Activated naive CD8-positive, alpha-beta T cell treated with anti-CD3 and anti-CD28 coated beads, Interleukin-2, amount 10 ng/mL, durations not matched to agents 7 days and 5 days (primary cell): ENCODE measurements around the gene SRRD. TPM values are rescaled to one million over a fixed set of nuclear protein-coding genes. Genes with fewer than 3 reads are reported as not detected.

ENCODE experiments used
- ATAC-seq: fragments of 150-1000 bp; cut with Tn5 transposase; one replicate; pipeline ENCODE4 v1.10.0; 2021; ENCODE audit warnings: low read depth, moderate library complexity
- POLR2A ChIA-PET: fragments of 350-600 bp; sonication (Branson Sonifier 250); formaldehyde crosslinking; loops from one replicate; lab custom pipeline; 2021; ENCODE audit warnings: antibody characterized with exemption; lab: Charles Lee
- DNase-seq: peaks from one replicate; pipeline ENCODE4 v3.0.0; 2021
- H3K27ac Mint-ChIP-seq: one replicate; pipeline ENCODE4 v1.8.0; 2022; ENCODE audit warnings: mild to moderate bottlenecking, mixed read lengths
- H3K27me3 Mint-ChIP-seq: one replicate; pipeline ENCODE4 v1.8.0; 2022; ENCODE audit warnings: mild to moderate bottlenecking, moderate library complexity, mixed read lengths
- H3K36me3 Mint-ChIP-seq: one replicate; pipeline ENCODE4 v1.8.0; 2021; ENCODE audit warnings: mild to moderate bottlenecking, mixed read lengths
- H3K4me1 Mint-ChIP-seq: one replicate; pipeline ENCODE4 v1.8.0; 2021; ENCODE audit warnings: mixed read lengths
- H3K4me3 Mint-ChIP-seq: one replicate; pipeline ENCODE4 v1.8.0; 2022; ENCODE audit warnings: mild to moderate bottlenecking, moderate library complexity, mixed read lengths
- H3K9me3 Mint-ChIP-seq: one replicate; pipeline ENCODE4 v1.8.0; 2021; ENCODE audit warnings: mixed read lengths
- total RNA-seq, 2 experiments: library from RNA; stranded (reverse); gene quantifications; one replicate each; pipeline ENCODE4 v1.2.3, GENCODE V29; 2021

The SRRD gene
- total RNA-seq, 2 experiments from 2014 or later = 18.9 to 19.2 TPM

DNA sequence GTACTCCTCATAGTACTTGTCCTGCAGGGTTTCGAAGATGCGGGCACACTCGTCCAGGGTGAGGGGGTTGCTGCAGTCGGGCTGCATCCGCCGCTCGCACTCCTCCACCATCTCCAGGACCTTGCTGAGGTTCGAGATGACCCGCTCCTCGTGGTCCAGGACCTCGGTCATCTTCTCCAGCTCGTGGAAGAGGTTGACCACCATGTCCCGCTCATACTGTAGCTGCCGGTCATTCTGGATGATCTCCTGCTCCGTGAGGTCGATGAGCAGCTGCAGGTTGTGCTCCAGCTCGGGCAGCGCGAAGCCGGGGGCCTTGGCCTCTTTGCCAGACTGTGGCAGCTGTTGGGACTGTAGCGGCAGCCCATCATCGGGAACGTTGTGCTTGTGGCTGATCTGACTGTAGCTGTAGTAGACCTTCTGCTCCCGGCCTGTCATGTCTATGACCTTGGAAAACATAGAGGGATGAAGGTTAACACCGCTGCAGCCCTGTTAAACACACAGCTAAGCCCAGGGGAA is 15.6 kb downstream of the SRRD start:
- POLR2A ChIA-PET = interaction anchor here (1.2 kb wide), 1 partner anchor 16 kb away, joined by 3 read pairs; the partner anchor contains the start of gene HPS4
- H3K36me3 Mint-ChIP-seq = peaks cover 44% of the 10 kb centered on the region
- no peak overlapping the region for H3K4me3 Mint-ChIP-seq
- H3K27ac Mint-ChIP-seq = no peak overlapping the region
- H3K4me1 Mint-ChIP-seq = peaks cover 25% of the 10 kb centered on the region
- no peaks in the 10 kb centered on the region for H3K9me3 Mint-ChIP-seq
- ATAC-seq (no peak), DNase-seq (no peak)
- H3K27me3 Mint-ChIP-seq = no peaks in the 10 kb centered on the region

DNA sequence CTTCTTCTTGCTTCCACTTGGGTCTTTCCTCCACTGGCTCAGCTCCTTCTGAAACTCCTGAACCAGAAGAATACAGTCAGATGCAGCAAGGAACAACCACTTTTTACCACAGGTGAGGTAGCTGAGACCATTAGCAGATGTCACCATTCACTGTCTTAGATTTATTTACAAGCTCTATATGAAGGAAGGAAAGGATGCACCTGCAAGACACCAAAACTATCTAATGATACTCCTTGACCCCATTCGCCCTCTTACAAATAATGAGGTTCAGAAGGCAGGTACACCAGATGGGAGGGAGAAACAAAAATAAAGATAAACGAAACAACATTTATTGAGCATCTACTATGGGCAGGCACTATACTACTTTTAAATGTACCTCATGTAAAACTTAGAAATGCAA is 18.3 kb downstream of the SRRD start:
- no peak for ATAC-seq
- POLR2A ChIA-PET = interaction anchor here (0.6 to 1.9 kb wide), 2 partner anchors 18 to 121 kb away, joined by 4 read pairs; partner anchors contain the start of genes HPS4 and SRRD

GRCh38 chr22:26502688-26503561 is 19.2 kb downstream of the SRRD start:
- ATAC-seq (peak; percentile 95), DNase-seq (peak; percentile 76)
- H3K36me3 Mint-ChIP-seq = peaks cover 45% of the 10 kb centered on the region
- peak overlapping the region; percentile 62 for H3K4me3 Mint-ChIP-seq
- H3K27ac Mint-ChIP-seq = peak overlapping the region; percentile 88
- no peaks in the 10 kb centered on the region for H3K27me3 Mint-ChIP-seq
- POLR2A ChIA-PET = interaction anchor here (0.7 to 2.8 kb wide), 10 partner anchors 10 to 170 kb away, joined by 3 to 19 read pairs (median 4); partner anchors contain the start of genes HPS4, MIAT, SRRD and TFIP11
- no peaks in the 10 kb centered on the region for H3K9me3 Mint-ChIP-seq
- H3K4me1 Mint-ChIP-seq = peaks cover 22% of the 10 kb centered on the region

More for the DNA sequence above, 18.3 kb downstream of the SRRD start:
- DNase-seq = no peak
- Mint-ChIP-seq H3K9me3 (no peaks in the 10 kb centered on the region), H3K27me3 (no peaks in the 10 kb centered on the region), H3K36me3 (peaks cover 47% of the 10 kb centered on the region), H3K4me1 (peaks cover 22% of the 10 kb centered on the region), H3K4me3 (no peak overlapping the region), H3K27ac (peak overlapping the region; percentile 47)

GRCh38 chr22:26503758-26504157 is 20.1 kb downstream of the SRRD start:
- peak overlapping the region; percentile 88 for H3K27ac Mint-ChIP-seq
- POLR2A ChIA-PET = interaction anchor here (0.7 to 2.8 kb wide), 10 partner anchors 9 to 169 kb away, joined by 3 to 19 read pairs (median 4); partner anchors contain the start of genes HPS4, MIAT, SRRD and TFIP11
- DNase-seq (no peak), ATAC-seq (no peak)
- H3K27me3 Mint-ChIP-seq = no peaks in the 10 kb centered on the region
- no peaks in the 10 kb centered on the region for H3K9me3 Mint-ChIP-seq
- peaks cover 44% of the 10 kb centered on the region for H3K36me3 Mint-ChIP-seq
- H3K4me3 Mint-ChIP-seq = peak overlapping the region; percentile 62
- H3K4me1 Mint-ChIP-seq = peaks cover 22% of the 10 kb centered on the region

GRCh38 chr22:26508148-26508547 is 24.5 kb downstream of the SRRD start:
- Mint-ChIP-seq H3K4me1 (peaks cover 37% of the 10 kb centered on the region), H3K4me3 (no peak overlapping the region), H3K27me3 (no peaks in the 10 kb centered on the region), H3K36me3 (peaks cover 40% of the 10 kb centered on the region), H3K9me3 (no peaks in the 10 kb centered on the region), H3K27ac (no peak overlapping the region)
- POLR2A ChIA-PET = interaction anchor here (0.6 to 1.5 kb wide), 3 partner anchors 24 to 136 kb away, joined by 3 to 5 read pairs (median 3); partner anchors contain the start of genes HPS4 and SRRD
- ATAC-seq (no peak), DNase-seq (no peak)

DNA sequence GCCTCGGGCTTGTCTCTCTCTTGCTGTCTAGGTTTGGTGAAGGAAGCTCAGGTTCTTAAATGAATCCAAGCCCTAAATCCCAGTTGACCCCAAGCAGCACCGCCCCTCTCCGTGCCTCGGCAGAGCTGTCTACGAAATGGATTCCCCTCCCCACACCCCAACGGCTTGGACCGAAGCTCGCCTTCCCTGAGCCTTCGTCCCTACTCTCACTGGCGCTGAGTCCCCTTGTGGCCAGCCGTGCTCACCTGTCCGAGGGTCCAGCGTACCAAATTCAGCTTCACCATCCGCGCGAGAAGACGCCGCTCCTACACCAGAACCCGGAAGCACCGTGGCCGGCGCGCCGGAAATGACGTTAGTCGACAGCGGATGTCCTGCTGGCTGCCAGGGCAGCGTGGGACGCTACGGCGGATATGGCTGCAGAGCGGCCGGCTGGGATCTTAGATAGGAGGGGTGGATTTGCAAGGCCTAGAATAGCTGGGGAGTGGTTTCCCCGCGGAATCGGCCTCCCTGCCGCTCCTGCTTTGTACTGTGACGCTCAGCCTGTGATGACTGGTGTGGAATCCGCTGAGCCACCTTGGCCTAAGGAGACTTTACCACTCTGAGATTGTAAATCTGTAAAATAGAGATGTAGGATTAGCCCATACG is 28.6 kb downstream of the SRRD start, which contains the start of gene TFIP11:
TFIP11 (minus strand) TSS at position 325 of the 645 bp plus-strand sequence. CDS start 2,201 bp downstream, outside the sequence.
- no peaks in the 10 kb centered on the region for H3K9me3 Mint-ChIP-seq
- peaks cover 17% of the 10 kb centered on the region for H3K36me3 Mint-ChIP-seq
- DNase-seq = peak; percentile 93
- peaks cover 37% of the 10 kb centered on the region for H3K4me1 Mint-ChIP-seq
- POLR2A ChIA-PET = interaction anchor here (0.8 to 2.3 kb wide), 5 partner anchors 9 to 161 kb away, joined by 3 to 8 read pairs (median 4); no protein-coding TSS in a partner anchor
- ATAC-seq = peak; percentile 95
- no peaks in the 10 kb centered on the region for H3K27me3 Mint-ChIP-seq
- H3K4me3 Mint-ChIP-seq = peak within 1 kb of the TSS; percentile 99
- peak within 1 kb of the TSS; percentile 95 for H3K27ac Mint-ChIP-seq

- H3K27me3 Mint-ChIP-seq = no peaks in the 10 kb centered on the region
- peaks cover 13% of the 10 kb centered on the region for H3K36me3 Mint-ChIP-seq
- H3K4me3 Mint-ChIP-seq = peak overlapping the region; percentile 99
- H3K4me1 Mint-ChIP-seq = peaks cover 37% of the 10 kb centered on the region
- no peak overlapping the region for H3K27ac Mint-ChIP-seq
- no peaks in the 10 kb centered on the region for H3K9me3 Mint-ChIP-seq
- DNase-seq (no peak), ATAC-seq (no peak)
- POLR2A ChIA-PET = interaction anchor here (0.9 to 2.3 kb wide), 3 partner anchors 11 to 159 kb away, joined by 3 to 8 read pairs (median 6); no protein-coding TSS in a partner anchor
Measured at GRCh38 chr22:26513838-26514237, 30.2 kb downstream of the SRRD start.

GRCh38 chr22:26514419-26515161 is 30.9 kb downstream of the SRRD start:
- H3K36me3 Mint-ChIP-seq = peaks cover 7% of the 10 kb centered on the region
- H3K27ac Mint-ChIP-seq = peak overlapping the region; percentile 62
- ATAC-seq (no peak), DNase-seq (peak; percentile 10)
- no peaks in the 10 kb centered on the region for H3K27me3 Mint-ChIP-seq
- H3K9me3 Mint-ChIP-seq = no peaks in the 10 kb centered on the region
- POLR2A ChIA-PET = no interaction called here
- H3K4me1 Mint-ChIP-seq = peaks cover 32% of the 10 kb centered on the region
- no peak overlapping the region for H3K4me3 Mint-ChIP-seq

DNA sequence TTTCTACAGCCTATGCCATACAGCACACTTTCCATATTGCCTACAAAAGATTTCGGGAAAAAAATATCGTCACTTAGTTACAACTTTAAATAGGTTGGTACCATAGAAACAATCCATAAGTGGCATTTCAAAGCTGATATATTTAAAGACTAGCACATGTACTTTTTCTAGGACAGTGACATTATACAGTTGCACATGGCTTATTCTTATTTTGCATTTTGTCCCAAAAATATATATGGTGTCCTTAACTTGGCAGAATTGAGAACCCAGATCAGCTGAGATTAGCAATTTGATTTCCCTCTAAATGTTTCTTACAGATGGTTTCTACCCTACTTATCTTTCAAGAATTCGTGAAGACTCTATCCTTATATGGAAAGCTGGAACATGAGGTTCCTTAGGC is 32.3 kb downstream of the SRRD start:
- DNase-seq (no peak), ATAC-seq (no peak)
- Mint-ChIP-seq H3K36me3 (peaks cover 3% of the 10 kb centered on the region), H3K4me1 (peaks cover 23% of the 10 kb centered on the region), H3K4me3 (no peak overlapping the region), H3K27ac (no peak overlapping the region), H3K9me3 (no peaks in the 10 kb centered on the region), H3K27me3 (no peaks in the 10 kb centered on the region)
- POLR2A ChIA-PET = interaction anchor here (1.1 kb wide), 1 partner anchor 33 kb away, joined by 3 read pairs; the partner anchor contains the start of genes HPS4 and SRRD

- POLR2A ChIA-PET = interaction anchor here (1.1 kb wide), 1 partner anchor 33 kb away, joined by 3 read pairs; the partner anchor contains the start of genes HPS4 and SRRD
- Mint-ChIP-seq H3K36me3 (peaks cover 2% of the 10 kb centered on the region), H3K4me3 (no peak overlapping the region), H3K4me1 (peaks cover 19% of the 10 kb centered on the region), H3K9me3 (no peaks in the 10 kb centered on the region), H3K27ac (no peak overlapping the region), H3K27me3 (no peaks in the 10 kb centered on the region)
- ATAC-seq (no peak), DNase-seq (peak; percentile 4)
Measured at GRCh38 chr22:26516503-26516902, 32.8 kb downstream of the SRRD start.

- Mint-ChIP-seq H3K4me1 (peaks cover 16% of the 10 kb centered on the region), H3K4me3 (no peak overlapping the region), H3K9me3 (no peaks in the 10 kb centered on the region), H3K36me3 (no peaks in the 10 kb centered on the region), H3K27me3 (no peaks in the 10 kb centered on the region), H3K27ac (no peak overlapping the region)
- DNase-seq (no peak), ATAC-seq (no peak)
- POLR2A ChIA-PET = interaction anchor here (1.2 kb wide), 1 partner anchor 29 kb away, joined by 3 read pairs; no protein-coding TSS in a partner anchor
Measured at GRCh38 chr22:26517429-26517828, 33.8 kb downstream of the SRRD start.

DNA sequence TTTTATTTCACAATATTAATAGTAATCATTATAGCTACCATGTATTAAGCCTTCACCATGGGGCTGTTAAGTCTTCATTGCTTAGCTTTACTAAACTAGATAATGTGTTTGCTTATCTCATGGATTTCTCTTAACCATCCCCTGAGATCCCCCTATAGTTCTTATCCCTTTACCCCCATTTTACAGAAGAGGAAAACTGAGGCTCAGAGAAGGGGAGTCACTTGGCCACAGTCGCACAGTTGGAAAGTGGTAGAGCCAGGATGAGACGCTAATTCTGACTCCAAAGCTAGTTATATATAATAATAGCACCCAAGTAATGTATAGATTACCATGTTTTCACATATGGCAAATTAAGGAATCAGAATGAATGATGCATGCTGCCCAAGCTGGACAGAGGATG is 38.3 kb downstream of the SRRD start:
- no peak overlapping the region for H3K27ac Mint-ChIP-seq
- no peaks in the 10 kb centered on the region for H3K9me3 Mint-ChIP-seq
- POLR2A ChIA-PET = no interaction called here
- H3K36me3 Mint-ChIP-seq = peaks cover 11% of the 10 kb centered on the region
- no peak for ATAC-seq
- H3K4me1 Mint-ChIP-seq = no peaks in the 10 kb centered on the region
- no peak overlapping the region for H3K4me3 Mint-ChIP-seq
- H3K27me3 Mint-ChIP-seq = no peaks in the 10 kb centered on the region
- no peak for DNase-seq
